Measurements from ENCODE around the gene IFIT2.
"Not testable (repeated sequence)": the region's sequence is repeated elsewhere in the genome, so short reads cannot be mapped to it uniquely, and the experiment has no call there.

Gene IFIT2

DNA sequence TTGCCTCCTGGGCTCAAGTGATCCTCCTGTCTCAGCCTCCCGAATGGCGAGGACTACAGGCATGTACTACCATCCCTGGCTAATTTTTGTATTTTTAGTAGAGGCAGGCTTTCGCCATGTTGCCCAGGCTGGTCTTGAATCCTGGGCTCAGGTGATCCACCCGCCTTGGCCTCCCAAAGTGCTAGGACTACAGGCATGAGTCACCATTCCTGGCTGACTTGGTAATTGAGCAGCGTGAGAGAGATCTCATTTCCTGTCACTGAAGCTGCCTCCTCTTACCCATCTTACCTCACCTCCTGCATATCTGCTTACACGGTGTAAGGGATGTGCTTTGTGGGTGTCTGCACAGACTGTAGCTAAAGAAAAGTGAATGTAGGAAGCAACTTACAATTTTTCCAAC lies 35.6 kb downstream of the IFIT2 start:
- DNase-seq (ENCODE audit: insufficient read length, low spot score) (no peak), FAIRE-seq (peak; percentile 62)

- no peak for DNase-seq (ENCODE audit: insufficient read length, low spot score)
- FAIRE-seq, result no peak
Observed at GRCh38 chr10:89338713-89339112, 36.9 kb downstream of the IFIT2 start.

DNA sequence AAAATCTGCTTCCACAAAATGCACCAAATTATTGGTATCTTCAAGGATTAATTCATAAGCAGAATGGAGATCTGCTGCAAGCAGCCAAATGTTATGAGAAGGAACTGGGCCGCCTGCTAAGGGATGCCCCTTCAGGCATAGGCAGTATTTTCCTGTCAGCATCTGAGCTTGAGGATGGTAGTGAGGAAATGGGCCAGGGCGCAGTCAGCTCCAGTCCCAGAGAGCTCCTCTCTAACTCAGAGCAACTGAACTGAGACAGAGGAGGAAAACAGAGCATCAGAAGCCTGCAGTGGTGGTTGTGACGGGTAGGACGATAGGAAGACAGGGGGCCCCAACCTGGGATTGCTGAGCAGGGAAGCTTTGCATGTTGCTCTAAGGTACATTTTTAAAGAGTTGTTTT lies 38.0 kb downstream of the IFIT2 start:
- DNase-seq (ENCODE audit: insufficient read length, low spot score) (no peak), FAIRE-seq (no peak)

- no peak for FAIRE-seq
Observed at GRCh38 chr10:89341649-89342048, 39.8 kb downstream of the IFIT2 start.

GRCh38 chr10:89342206-89342958 lies 40.5 kb downstream of the IFIT2 start:
- FAIRE-seq (no peak), DNase-seq (ENCODE audit: insufficient read length, low spot score) (no peak)

More at GRCh38 chr10:89341649-89342048, 39.8 kb downstream of the IFIT2 start:
- no peak for DNase-seq (ENCODE audit: insufficient read length, low spot score)

GRCh38 chr10:89343089-89343767 lies 41.4 kb downstream of the IFIT2 start:
- DNase-seq (ENCODE audit: insufficient read length, low spot score), result no peak
- no peak for FAIRE-seq

DNA sequence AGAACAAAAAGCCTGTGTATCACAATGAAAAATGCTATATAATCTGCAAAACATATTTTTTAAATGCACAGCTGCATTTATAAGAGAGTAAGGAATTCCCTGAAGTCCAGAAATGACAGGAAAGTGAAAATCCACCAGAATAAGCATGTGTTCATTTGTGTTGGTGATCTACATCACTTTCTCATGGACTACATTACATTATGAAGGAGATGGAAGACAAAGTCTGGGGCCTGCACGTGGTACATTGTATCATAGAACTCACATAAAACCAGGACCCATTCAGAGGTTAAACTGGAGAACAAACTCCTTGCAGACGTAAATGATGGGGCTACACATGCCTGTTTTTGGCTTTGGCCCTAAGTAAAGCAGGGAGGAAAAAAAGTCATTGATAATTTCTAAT lies 42.3 kb downstream of the IFIT2 start:
- no peak for FAIRE-seq
- no peak for DNase-seq (ENCODE audit: insufficient read length, low spot score)

DNA sequence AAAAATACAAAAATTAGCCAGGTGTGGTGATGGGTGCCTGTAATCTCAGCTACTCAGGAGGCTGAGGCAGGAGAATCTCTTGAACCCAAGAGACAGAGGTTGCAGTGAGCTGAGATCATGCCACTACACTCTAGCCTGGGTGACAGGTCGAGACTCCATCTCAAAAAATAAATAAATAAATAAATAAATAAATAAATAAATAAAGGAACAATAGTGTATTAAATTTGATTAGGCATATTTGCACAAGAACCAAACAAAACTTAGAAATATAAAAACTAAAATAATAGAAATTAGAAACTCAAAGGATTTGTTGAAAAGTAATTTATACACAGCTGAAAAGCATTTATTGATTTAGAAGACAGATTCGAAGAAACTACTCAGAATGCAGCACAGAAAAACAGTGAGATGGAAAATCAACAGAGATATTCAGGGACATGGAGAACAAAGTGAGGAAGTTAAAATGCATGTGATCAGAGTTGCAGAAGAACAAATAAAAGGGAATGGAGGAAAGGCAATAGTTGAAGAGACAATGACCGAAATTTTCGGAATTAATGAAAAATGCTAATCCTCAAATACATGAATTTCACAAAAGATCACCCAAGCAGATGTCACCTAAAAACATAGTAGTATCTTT lies 43.6 kb downstream of the IFIT2 start:
- FAIRE-seq, result no peak
- no peak for DNase-seq (ENCODE audit: insufficient read length, low spot score)

GRCh38 chr10:89346405-89347254 lies 44.8 kb downstream of the IFIT2 start:
- DNase-seq (ENCODE audit: insufficient read length, low spot score) (no peak), FAIRE-seq (no peak)

GRCh38 chr10:89347701-89348457 lies 46.0 kb downstream of the IFIT2 start:
- peak; percentile 86 for FAIRE-seq
- DNase-seq (ENCODE audit: insufficient read length, low spot score), result no peak

- DNase-seq (ENCODE audit: insufficient read length, low spot score) (no peak), FAIRE-seq (no peak)
Observed at GRCh38 chr10:89348481-89348880, 46.6 kb downstream of the IFIT2 start.

DNA sequence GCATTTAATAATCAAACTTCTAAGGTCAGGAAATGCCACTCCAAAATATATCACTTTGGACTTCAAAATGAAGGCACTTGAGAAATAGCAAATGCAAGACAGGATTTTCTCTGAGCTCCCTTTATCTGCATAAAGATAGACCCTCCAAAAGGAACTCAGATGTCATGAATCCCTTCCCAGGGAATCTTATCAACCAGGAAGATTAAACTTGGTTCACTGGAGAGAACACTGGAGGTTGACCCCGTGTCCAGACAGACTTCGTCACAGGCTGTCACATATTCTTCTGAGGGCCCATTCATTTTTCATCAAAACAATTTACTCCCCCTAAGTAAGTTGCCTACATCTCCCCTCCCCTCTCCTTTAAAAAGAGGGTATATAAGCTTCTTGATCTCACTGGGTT lies 47.1 kb downstream of the IFIT2 start:
- DNase-seq (ENCODE audit: insufficient read length, low spot score), result no peak
- FAIRE-seq, result no peak

DNA sequence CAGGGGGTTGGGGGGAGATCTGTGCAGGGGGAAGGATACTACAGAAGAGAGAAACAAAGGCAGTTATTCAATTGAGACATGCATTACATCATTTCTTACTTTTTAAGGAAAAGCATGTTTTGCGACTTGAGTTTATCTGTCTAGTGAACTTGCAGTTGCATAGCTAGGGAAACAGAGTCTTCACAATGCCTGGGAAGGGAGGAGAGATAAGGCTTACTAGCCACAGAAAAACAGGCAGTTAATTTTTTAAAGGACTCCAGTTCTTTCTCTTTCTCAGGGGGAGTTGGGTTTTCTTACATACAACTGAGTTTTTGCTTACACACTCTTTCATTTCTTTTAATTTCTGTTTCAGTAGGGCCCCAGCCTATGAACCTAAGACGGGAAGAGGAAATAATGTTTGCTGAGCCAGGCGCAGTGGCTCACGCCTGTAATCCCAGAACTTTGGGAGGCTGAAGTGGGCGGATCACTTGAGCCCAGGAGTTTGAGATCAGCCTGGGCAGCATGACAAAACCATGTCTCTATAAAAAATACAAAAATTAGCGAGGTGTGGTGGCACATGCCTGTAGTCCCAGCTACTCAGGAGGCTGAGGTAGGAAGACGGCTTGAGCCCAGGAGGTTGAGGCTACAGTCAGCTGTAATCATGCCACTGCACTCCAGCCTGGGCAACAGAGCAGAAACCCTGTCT lies 48.9 kb downstream of the IFIT2 start:
- peak; percentile 48 for FAIRE-seq
- not testable (repeated sequence) for DNase-seq (ENCODE audit: insufficient read length, low spot score)

- FAIRE-seq (peak; percentile 92), DNase-seq (ENCODE audit: insufficient read length, low spot score) (no peak)
Observed at GRCh38 chr10:89351412-89351779, 49.5 kb downstream of the IFIT2 start.

DNA sequence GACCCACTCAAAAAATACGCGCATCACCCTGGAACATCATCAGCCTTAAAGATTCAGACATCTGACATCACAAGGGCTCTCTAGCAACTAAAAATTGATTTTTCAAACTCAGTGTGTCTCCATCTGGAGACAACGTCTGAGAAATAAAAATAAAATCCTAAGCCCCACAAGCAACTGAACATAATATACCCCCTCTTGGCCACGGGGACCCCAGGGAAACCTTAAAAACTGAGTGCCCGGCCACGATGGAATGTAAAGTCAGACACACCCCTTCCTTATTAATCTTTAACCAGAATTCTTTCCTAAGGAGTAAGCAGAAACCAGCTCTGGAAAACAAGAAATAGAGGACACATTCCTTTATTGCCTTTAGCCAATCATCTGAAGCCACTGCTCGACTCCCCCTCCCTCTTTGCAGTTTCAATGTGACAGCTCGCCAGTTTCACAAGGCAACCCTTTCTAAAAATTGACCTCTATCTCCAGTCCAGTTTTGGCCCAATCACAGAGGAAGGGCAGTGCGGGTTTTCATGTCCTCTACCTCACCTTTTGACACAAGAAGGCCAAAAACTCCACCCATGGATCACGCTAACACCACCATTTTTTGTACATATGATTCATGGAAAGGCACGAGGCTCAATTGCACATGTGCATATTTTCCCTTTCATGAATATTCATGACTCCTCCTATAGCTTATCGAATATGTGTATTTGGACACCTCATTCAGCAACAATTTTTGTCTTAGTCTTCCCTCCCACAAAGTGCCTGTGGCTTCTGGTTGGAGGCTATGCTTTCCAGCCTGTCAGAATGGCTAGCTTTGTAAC lies 50.1 kb downstream of the IFIT2 start:
- peak; percentile 95 for FAIRE-seq

GRCh38 chr10:89352802-89353201 lies 51.0 kb downstream of the IFIT2 start:
- FAIRE-seq (no peak), DNase-seq (ENCODE audit: insufficient read length, low spot score) (no peak)

More for the DNA sequence above, 50.1 kb downstream of the IFIT2 start:
- no peak for DNase-seq (ENCODE audit: insufficient read length, low spot score)

GRCh38 chr10:89355394-89355931 lies 53.6 kb downstream of the IFIT2 start:
- FAIRE-seq, result no peak
- DNase-seq (ENCODE audit: insufficient read length, low spot score), result no peak

GRCh38 chr10:89357096-89357495 lies 55.2 kb downstream of the IFIT2 start:
- DNase-seq (ENCODE audit: insufficient read length, low spot score), result no peak
- FAIRE-seq, result no peak

GRCh38 chr10:89357975-89358374 lies 56.1 kb downstream of the IFIT2 start:
- no peak for FAIRE-seq
- no peak for DNase-seq (ENCODE audit: insufficient read length, low spot score)

Measured in GM19239 (cell line).